ENCODE measurements around the gene RAB3GAP2.
"Not testable (repeated sequence)": the region's sequence is repeated elsewhere in the genome, so short reads cannot be mapped to it uniquely, and the experiment has no call there.

RAB3GAP2 gene

GRCh38 chr1:220283625-220284024, 11.4 kb upstream of the RAB3GAP2 start:
- DNase-seq (ENCODE audit: low read depth in 3 of 3): no peak

DNA sequence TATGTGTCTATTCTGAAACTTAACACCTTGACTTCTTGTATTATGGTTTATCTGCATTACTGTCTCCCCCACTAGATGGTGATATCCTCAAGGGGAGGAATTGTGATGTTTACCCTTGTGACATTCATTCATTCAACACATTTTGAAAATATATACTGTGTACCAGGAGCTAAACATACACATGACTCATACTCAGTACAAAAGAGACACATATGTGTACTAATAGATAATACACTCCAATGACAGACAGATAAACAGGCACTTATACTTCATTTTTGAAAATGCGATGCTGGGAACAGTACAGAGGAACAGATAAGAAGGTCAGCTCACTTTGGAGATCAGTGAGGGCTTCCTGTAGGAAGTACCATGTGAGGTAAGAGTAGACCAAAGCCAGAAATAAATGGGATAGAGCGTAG, 8.9 kb upstream of the RAB3GAP2 start:
- DNase-seq (ENCODE audit: low read depth in 3 of 3): no peak

DNA sequence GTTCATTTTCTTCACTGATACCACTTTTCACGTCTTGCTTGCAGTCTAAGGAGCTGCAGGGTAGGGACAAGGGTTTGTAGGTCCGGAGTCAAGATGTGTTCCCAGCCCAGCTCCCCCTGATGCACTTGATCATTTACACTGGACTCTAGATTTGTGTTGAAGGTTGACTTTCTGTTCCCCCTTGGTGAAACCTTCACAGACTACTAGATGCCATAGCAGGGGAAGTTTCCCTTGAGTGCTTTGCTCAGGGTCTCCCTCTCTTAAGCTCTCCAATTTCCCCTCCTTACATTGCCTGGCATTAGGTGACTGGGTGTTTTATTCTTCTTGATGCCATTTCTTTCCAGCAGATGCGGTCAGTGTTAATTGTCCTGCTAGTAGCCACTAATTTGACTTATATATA, 8.0 kb upstream of the RAB3GAP2 start:
- no peak for DNase-seq (ENCODE audit: low read depth in 3 of 3)

GRCh38 chr1:220278991-220279390, 6.7 kb upstream of the RAB3GAP2 start:
- no peak for DNase-seq (ENCODE audit: low read depth in 3 of 3)

DNA sequence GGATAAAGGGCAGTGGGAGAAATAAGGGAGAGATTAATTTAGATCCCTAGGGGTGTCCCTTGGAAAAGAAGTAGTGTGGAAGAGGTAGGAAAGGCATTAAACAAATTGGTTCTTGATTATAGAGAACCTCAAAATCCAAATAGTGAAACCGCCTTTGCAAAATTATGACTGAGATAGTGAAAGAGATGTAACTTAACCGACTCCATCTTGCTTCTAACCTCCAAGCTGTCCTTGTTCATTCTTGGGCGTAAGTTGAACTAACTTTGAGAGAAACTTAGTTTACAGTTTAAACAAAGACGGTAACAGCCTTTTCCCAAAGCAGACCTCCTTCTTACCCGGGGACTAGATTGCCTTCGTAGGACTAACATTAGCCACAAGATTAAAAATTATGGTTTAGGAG, 3.2 kb upstream of the RAB3GAP2 start:
- DNase-seq (ENCODE audit: low read depth in 3 of 3): no peak

DNA sequence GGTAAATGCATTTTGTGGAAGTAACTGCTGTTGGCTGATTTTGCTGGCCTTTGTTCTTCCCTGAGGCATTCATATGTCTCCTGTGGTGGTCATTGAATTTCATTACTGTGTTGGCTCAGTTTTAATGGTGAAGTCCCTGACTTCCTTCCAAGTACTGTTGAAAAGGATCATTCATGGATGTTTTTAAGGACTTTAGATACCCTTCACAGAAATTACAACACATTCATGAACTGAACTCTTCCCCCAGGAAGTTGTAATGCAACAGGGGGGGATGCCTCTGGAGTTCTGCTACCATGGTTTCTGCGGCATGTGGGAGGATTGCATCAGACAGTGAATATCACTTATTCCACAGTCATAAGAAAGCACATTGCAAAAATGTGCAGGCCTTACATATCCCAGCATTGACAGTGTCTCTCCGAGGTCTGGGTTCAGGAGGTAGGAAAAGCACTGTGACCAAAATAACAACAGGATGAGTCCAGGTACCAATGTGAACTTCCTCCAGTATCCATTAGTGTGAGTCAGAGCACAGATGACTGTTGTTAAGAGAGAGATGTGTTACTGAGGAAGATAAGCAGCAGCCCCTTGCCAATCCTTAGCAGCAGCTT, 2.1 kb upstream of the RAB3GAP2 start:
- DNase-seq (ENCODE audit: low read depth in 3 of 3): no peak

GRCh38 chr1:220272841-220273090, 513 bp upstream of the RAB3GAP2 start:
- DNase-seq (ENCODE audit: low read depth in 3 of 3): no peak

DNA sequence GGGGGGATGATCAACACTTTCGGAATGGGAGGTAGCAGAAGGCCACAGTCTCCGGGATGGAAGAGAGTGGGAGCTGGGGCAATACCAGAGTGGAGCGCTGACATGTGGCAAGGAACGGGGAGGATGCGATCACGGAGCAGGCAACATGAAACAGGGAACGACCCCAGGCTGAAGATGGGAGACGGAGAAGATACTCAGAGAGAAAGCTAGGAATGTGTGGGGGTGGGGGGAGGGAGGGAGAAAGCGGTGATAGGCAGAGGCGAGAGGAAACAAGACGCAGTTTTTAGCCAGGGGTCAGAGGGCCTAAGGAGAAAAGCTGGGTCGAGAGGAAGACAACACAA, 577 bp downstream of the RAB3GAP2 start:
- DNase-seq (ENCODE audit: low read depth in 3 of 3): peak in 1 of 3 experiments; percentile 2

- no peak for DNase-seq (ENCODE audit: low read depth in 3 of 3)
Measured at GRCh38 chr1:220269036-220269435, 3.2 kb downstream of the RAB3GAP2 start.

DNA sequence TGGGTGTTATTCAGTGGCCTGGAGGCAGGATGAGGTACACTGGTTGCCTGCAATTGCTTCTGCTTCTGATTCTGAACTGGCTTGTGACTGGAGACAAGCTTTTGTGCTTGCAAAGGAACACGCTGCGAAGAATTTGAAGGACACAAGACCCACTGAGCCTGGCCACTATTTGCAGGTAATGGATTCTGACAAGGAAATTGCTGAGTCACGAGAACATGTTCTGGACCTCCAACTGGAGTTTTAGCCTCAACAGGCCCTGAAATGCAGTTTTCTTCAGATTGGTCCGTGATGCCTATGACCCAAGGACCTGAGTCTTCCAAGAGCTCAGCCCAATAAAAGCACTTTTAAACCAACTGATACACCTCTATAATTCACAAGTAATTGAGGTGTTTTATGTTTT, 4.6 kb downstream of the RAB3GAP2 start:
- no peak for DNase-seq (ENCODE audit: low read depth in 3 of 3)

DNA sequence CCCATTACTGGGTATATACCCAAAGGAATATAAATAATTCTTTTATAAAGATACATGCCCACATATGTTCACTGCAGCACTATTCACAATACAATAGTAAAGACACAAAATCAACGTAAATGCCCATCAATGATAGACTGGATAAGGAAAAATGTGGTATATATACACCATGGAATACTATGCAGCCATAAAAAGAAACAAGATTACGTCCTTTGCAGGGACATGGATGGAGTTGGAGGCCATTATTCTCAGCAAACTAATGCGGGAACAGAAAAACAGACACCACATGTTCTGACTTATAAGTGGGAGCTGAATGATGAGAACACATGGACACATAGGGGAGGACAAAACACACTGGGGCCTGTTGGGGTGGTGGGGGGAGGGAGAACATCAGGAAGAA, 12.0 kb downstream of the RAB3GAP2 start:
- DNase-seq (ENCODE audit: low read depth in 3 of 3): not testable (repeated sequence)

DNA sequence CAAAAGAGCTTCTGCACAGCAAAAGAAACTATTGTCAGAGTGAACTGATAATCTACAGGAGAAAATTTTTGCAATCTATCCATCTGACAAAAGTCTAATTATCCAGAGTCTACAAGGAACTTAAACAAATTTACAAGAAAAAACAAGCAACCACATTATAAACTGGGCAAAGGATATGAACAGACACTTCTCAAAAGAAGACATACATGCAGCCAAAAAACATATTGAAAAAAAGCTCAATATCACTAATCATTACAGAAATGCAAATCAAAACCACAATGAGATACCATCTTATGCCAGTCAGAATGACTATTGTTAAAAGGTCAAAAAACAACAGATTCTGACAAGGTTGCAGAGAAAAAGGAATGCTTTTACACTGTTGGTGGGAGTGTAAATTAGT, 12.5 kb downstream of the RAB3GAP2 start:
- not testable (repeated sequence) for DNase-seq (ENCODE audit: low read depth in 3 of 3)

DNA sequence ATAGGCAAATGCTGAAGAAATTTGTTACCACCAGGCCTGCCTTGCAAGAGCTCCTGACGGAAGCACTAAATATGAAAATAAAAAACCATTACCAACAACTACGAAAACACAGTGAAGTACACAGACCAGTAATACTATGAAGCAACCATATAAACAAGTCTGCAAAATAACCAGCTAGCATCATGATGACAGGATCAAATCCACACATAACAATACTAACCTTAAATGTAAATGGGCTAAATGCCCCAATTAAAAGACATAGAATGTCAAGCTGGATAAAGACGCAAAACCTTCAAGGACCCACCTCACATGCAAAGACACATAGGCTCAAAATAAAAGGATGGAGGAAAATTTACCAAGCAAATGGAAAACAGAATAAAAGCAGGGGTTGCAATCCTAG, 16.1 kb downstream of the RAB3GAP2 start:
- DNase-seq (ENCODE audit: low read depth in 3 of 3): not testable (repeated sequence)

DNA sequence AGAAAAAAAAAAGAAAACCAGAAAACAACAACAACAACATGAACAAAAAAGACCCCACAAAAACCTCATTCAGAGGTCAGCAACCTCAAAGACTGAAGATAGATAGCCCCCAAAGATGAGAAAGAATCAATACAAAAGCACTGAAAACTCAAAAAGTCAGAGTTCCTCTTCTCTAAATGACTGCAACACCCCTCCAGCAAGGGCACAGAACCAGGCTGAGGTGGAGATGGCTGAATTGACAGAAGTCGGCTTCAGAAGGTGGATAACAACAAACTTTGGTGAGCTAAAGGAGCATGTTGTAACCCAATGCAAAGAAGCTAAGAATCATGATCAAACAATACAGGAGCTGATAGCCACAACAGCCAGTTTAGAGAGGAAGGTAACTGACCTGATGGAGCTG, 17.0 kb downstream of the RAB3GAP2 start:
- DNase-seq (ENCODE audit: low read depth in 3 of 3): no peak

DNA sequence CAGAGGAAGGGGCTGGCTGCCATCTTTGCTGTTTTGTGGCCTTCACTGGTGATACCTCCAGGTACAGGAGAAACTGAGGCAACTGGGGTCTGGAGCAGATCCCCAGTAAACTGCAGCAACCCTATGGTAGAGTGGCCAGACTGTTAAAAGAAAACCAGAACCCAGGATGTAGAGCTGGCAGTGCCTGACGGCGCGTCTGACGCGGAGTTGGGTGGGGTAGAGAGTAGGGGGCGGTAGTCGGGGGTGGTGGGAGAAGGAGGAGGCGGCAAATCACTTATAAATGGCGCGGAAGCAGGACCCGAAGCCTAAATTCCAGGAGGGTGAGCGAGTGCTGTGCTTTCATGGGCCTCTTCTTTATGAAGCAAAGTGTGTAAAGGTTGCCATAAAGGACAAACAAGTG, 19.0 kb downstream of the RAB3GAP2 start:
- not testable (repeated sequence) for DNase-seq (ENCODE audit: low read depth in 3 of 3)

DNA sequence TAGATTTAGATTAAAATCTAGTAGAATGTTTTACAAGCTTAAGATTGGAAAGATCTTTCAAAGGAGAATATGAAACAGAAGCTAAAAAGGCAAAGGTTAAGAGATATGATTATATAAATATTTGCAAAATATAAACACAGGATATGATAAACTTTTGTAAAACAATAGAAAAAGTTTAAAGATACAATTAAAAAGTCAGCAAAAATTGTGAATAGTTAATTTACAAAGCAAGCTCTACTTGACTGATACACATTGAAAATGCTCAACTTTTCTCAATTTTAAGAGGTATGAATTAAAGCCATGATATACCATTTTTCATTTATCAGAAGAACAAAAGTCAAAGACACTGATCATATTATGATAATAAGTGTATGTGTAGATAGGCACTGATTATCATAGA, 21.0 kb downstream of the RAB3GAP2 start:
- DNase-seq (ENCODE audit: low read depth in 3 of 3): no peak

- no peak for DNase-seq (ENCODE audit: low read depth in 3 of 3)
Measured at GRCh38 chr1:220250681-220251080, 21.6 kb downstream of the RAB3GAP2 start.

DNA sequence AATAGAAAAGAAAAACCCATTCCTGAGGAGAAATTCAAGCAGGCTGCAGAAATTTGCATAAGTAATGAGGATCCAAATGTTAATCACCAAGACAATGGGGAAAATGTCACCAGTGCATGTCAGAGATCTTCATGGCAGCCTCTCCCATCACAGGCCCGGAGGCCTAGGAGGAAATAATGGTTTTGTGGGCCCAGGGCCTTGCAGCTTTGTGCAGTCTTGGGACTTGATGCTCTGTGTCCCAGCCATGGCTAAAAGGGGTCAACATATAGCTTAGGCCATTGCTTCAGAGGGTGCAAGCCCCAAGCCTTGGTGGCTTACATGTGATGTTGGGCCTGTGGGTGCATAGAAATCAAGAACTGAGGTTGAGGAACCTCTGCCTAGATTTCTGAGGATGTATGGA, 22.7 kb downstream of the RAB3GAP2 start:
- no peak for DNase-seq (ENCODE audit: low read depth in 3 of 3)

DNA sequence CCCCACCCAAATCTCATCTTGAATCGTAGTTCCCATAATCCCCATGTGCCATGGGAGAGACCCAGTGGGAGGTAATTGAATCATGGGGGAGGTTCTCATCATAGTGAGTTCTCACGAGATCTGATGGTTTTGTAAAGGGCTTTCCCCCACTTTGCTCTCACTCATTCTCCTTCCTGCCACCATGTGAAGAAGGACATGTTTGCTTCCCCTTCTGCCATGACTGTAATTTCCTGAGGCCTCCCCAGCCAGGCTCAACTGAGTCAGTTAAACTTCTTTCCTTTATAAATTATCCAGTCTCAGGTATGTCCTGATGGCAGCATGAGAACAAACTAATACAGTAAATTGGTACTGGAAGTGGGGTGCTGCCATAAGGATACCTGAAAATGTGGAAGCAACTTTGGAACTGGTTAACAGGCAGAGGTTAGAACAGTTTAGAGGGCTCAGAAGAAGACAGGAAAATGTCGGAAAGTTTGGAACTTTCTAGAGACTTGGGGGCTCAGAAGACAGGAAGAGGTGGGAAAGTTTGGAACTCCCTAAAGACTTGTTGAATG, 23.5 kb downstream of the RAB3GAP2 start:
- DNase-seq (ENCODE audit: low read depth in 3 of 3): not testable (repeated sequence)

- DNase-seq (ENCODE audit: low read depth in 3 of 3): not testable (repeated sequence)
Measured at GRCh38 chr1:220245900-220246299, 26.4 kb downstream of the RAB3GAP2 start.

- DNase-seq (ENCODE audit: low read depth in 3 of 3): no peak
Measured at GRCh38 chr1:220243947-220244346, 28.3 kb downstream of the RAB3GAP2 start.

DNA sequence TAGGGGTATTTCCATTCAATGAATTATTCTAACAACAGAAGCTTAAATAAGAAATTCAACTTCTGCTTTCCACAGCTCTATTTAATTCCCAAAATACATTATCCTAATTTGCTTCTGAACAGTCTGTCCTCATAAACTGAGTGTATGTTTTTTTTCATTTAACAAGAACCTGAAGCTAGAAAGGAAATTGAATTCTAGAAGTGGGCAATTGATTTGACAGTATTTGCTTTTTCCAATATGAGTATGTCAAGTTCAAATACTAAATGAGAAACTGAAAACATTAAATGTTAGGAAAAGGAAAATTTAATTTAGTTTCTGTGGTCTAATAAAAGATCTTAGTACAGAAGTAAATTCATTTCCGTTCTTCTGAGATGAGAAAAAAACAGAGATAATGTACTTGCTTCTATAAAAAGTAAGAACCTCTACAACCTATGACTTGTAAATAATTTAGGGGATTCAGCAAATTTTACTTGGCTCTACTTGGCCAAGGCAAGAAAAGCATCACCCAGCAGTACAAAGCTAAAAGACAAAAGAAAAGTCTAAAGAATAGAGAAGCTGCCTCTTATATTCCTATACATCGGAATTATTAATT, 31.1 kb downstream of the RAB3GAP2 start:
- DNase-seq (ENCODE audit: low read depth in 3 of 3): no peak

DNA sequence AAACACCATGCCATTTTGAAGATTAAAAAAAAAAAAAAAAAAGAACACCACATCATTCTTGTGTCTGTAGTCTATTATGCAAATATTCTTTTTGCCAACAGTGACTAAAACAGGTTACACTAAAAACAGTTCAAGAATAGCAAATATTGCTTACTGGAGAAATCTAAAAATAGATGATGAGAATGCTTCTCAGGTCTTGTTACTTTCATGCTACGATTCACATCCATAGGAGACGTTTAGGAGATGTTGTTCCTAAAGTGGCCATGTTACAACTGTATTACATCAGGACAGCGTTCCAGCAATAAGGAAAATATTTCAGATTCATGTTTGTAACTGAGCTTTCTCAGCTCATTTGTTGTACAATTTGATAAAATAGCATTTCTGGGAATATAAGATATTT, 32.3 kb downstream of the RAB3GAP2 start:
- DNase-seq (ENCODE audit: low read depth in 3 of 3): no peak

DNA sequence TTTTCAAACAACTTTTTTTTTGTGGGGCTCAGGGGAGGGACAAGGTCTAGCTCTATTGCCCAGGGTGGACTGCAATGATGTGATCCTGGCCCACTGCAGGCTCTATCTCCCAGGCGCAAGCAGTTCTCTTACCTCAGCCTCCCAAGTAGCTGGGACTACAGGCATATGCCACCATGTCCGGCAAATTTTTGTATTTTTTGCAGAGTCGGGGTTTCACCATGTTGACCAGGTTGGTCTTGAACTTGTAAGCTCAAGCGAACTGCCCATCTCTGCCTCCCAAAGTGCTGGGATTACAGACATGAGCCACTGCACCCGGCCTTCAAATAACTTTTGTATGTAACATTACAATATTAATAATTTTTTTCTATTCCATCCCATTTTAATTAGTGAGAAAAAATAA, 33.0 kb downstream of the RAB3GAP2 start:
- no peak for DNase-seq (ENCODE audit: low read depth in 3 of 3)
